Retinal pigment epithelial cell (primary cell): ENCODE measurements around the gene RNF217.

ENCODE experiments used
- DNase-seq: peaks from one replicate; pipeline ENCODE4 v3.0.0-alpha.2; 2010; ENCODE audit warnings: low read depth
- H3K4me3 ChIP-seq: 2 replicates; pipeline ENCODE4 v1.5.1; 2011; ENCODE audit warnings: mild to moderate bottlenecking, low read length, control low read depth, moderate library complexity
- CTCF ChIP-seq: conservative IDR thresholded peaks from 2 replicates; pipeline ENCODE4 v1.5.1; 2011; ENCODE audit warnings: low read depth, low read length, control low read depth, inconsistent platforms

The RNF217 gene

GRCh38 chr6:125041740-125042459 lies 79.7 kb downstream of the RNF217 start:
- H3K4me3 ChIP-seq, result no peak overlapping the region
- TF ChIP-seq CTCF, result no peak
- no peak for DNase-seq

GRCh38 chr6:125044066-125044465 lies 81.8 kb downstream of the RNF217 start:
- no peak overlapping the region for H3K4me3 ChIP-seq

GRCh38 chr6:125044667-125045066 lies 82.4 kb downstream of the RNF217 start:
- DNase-seq, result no peak
- H3K4me3 ChIP-seq, result no peak overlapping the region
- no peak for TF ChIP-seq CTCF

More at GRCh38 chr6:125044066-125044465, 81.8 kb downstream of the RNF217 start:
- no peak for TF ChIP-seq CTCF
- no peak for DNase-seq

- TF ChIP-seq CTCF, result no peak
- no peak for DNase-seq
- no peak overlapping the region for H3K4me3 ChIP-seq
These were observed 84.1 kb downstream of the RNF217 start for GRCh38 chr6:125046107-125046925.

GRCh38 chr6:125048274-125048673 lies 86.0 kb downstream of the RNF217 start:
- no peak for DNase-seq
- no peak overlapping the region for H3K4me3 ChIP-seq
- TF ChIP-seq CTCF, result no peak

- no peak for DNase-seq
- TF ChIP-seq CTCF, result no peak
- no peak overlapping the region for H3K4me3 ChIP-seq
These were observed 88.6 kb downstream of the RNF217 start for GRCh38 chr6:125050663-125051318.
